Measurements from ENCODE around the gene FAM9B.
A peak's percentile ranks its signal among the peaks of the same experiment; 100 is the strongest.

FAM9B gene

DNA sequence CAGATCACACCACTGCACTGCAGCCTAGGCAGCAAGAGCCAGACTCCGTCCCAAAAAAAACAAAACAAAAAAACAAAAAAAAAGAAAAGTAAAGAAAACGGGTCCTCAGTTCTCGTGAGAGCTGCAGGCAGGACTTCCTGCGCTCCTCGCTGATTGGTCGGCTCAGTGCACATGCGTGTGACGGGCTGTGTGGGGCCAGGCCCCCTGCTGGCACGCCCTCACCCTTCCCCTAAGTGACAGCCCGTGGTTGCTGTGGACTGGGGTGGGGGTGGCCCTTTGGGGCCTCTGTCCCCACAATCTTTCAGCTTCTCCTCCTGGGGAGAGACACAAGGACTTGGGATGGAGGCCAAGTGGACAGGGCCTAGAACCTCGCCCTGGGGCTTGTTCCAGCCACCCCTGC, at the start of gene FAM9B:
Gene FAM9B (minus strand): TSS at position 139 of the 400 bp plus-strand sequence. CDS start 1,141 bp downstream, outside the sequence.
- Mint-ChIP-seq H3K4me1 (no peaks in the 10 kb centered on the region), H3K27ac (no peak within 1 kb of the TSS), H3K36me3 (ENCODE audit: low read depth) (no peaks in the 10 kb centered on the region), H3K4me3 (no peak within 1 kb of the TSS), H3K27me3 (ENCODE audit: low read depth) (no peaks in the 10 kb centered on the region), H3K9me3 (peaks cover 13% of the 10 kb centered on the region)
- TF ChIP-seq CTCF (IDR thresholded peaks at IDR 0.05; ENCODE audit: unreplicated experiment in 3 of 3), result no peak

GRCh38 chrX:9081271-9081670, 47.3 kb upstream of the FAM9B start:
- Mint-ChIP-seq H3K9me3 (peaks cover 35% of the 10 kb centered on the region), H3K4me3 (no peak overlapping the region), H3K36me3 (ENCODE audit: low read depth) (peaks cover 4% of the 10 kb centered on the region), H3K27ac (peak overlapping the region in 1 of 3 experiments; percentile 29), H3K27me3 (ENCODE audit: low read depth) (no peaks in the 10 kb centered on the region), H3K4me1 (no peaks in the 10 kb centered on the region)
- TF ChIP-seq CTCF (IDR thresholded peaks at IDR 0.05; ENCODE audit: unreplicated experiment in 3 of 3), result no peak

DNA sequence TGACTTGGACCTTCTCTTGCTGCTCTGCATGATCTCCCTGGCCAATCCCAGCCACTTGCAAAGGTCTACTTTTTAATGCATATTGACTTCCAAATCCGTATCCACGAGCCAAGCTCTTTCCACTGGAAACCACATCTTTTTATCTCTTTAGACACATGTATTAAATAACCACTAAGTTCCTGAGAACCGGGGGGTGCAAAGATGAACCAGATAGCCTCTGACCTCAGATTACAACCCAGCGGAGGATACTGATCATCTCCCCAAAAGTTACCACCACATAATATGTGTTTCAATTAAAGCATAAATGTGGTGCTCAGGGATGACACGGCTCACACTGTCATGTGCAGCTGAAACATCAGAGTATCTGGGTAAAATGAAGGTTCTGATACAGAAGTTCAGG, 40.4 kb upstream of the FAM9B start:
- peaks cover under 1% of the 10 kb centered on the region for H3K36me3 Mint-ChIP-seq (ENCODE audit: low read depth)
- peaks cover 6% of the 10 kb centered on the region for H3K4me1 Mint-ChIP-seq
- H3K9me3 Mint-ChIP-seq, result peaks cover 11% of the 10 kb centered on the region
- no peak for TF ChIP-seq CTCF (IDR thresholded peaks at IDR 0.05; ENCODE audit: unreplicated experiment in 3 of 3)
- no peak overlapping the region for H3K4me3 Mint-ChIP-seq
- no peak overlapping the region for H3K27ac Mint-ChIP-seq
- no peaks in the 10 kb centered on the region for H3K27me3 Mint-ChIP-seq (ENCODE audit: low read depth)

DNA sequence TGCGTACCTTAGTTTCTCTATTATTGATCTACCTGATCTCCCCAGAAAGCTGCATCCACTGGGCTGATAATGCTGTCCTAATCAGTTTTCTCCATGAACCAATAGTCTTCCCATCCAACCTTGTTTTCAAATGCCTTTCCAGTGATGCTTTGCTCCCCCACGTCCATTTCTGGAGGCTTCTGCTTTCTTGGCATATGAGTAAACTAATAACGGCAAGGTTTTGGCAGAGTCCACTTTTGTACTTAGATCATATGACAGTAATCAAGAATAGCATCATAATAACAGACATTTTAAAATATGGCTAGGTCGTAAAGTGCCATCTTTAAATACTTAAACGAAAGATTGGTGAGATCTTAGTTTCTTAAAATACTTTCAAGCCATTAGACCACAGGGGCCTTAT, 38.4 kb upstream of the FAM9B start:
- peaks cover 12% of the 10 kb centered on the region for H3K4me1 Mint-ChIP-seq
- H3K36me3 Mint-ChIP-seq (ENCODE audit: low read depth), result no peaks in the 10 kb centered on the region
- H3K4me3 Mint-ChIP-seq, result no peak overlapping the region

GRCh38 chrX:9071031-9071650, 37.2 kb upstream of the FAM9B start:
- TF ChIP-seq CTCF (IDR thresholded peaks at IDR 0.05; ENCODE audit: unreplicated experiment in 3 of 3), result no peak
- Mint-ChIP-seq H3K4me1 (peaks cover 12% of the 10 kb centered on the region), H3K27ac (no peak overlapping the region), H3K4me3 (no peak overlapping the region), H3K36me3 (ENCODE audit: low read depth) (no peaks in the 10 kb centered on the region), H3K9me3 (peaks cover 8% of the 10 kb centered on the region), H3K27me3 (ENCODE audit: low read depth) (no peaks in the 10 kb centered on the region)

More for the DNA sequence above, 38.4 kb upstream of the FAM9B start:
- peaks cover 6% of the 10 kb centered on the region for H3K9me3 Mint-ChIP-seq
- peak overlapping the region; percentile 31 to 49 (median 33) for H3K27ac Mint-ChIP-seq
- no peaks in the 10 kb centered on the region for H3K27me3 Mint-ChIP-seq (ENCODE audit: low read depth)
- no peak for TF ChIP-seq CTCF (IDR thresholded peaks at IDR 0.05; ENCODE audit: unreplicated experiment in 3 of 3)

GRCh38 chrX:9069573-9069972, 35.6 kb upstream of the FAM9B start:
- no peak for TF ChIP-seq CTCF (IDR thresholded peaks at IDR 0.05; ENCODE audit: unreplicated experiment in 3 of 3)
- H3K4me1 Mint-ChIP-seq, result peaks cover 12% of the 10 kb centered on the region
- H3K4me3 Mint-ChIP-seq, result no peak overlapping the region

More at GRCh38 chrX:9069573-9069972, 35.6 kb upstream of the FAM9B start:
- peaks cover 5% of the 10 kb centered on the region for H3K9me3 Mint-ChIP-seq
- no peaks in the 10 kb centered on the region for H3K36me3 Mint-ChIP-seq (ENCODE audit: low read depth)
- no peak overlapping the region for H3K27ac Mint-ChIP-seq
- no peaks in the 10 kb centered on the region for H3K27me3 Mint-ChIP-seq (ENCODE audit: low read depth)
